Measurements from ENCODE around the gene WAC. TPM values are rescaled to one million over a fixed set of nuclear protein-coding genes. Genes with fewer than 3 reads are reported as not detected.
"Not testable (repeated sequence)": the region's sequence is repeated elsewhere in the genome, so short reads cannot be mapped to it uniquely, and the experiment has no call there.

Gene WAC
- total RNA-seq, 4 donors from 2014 or later, result 66.6 to 102 (median 78.9) TPM

DNA sequence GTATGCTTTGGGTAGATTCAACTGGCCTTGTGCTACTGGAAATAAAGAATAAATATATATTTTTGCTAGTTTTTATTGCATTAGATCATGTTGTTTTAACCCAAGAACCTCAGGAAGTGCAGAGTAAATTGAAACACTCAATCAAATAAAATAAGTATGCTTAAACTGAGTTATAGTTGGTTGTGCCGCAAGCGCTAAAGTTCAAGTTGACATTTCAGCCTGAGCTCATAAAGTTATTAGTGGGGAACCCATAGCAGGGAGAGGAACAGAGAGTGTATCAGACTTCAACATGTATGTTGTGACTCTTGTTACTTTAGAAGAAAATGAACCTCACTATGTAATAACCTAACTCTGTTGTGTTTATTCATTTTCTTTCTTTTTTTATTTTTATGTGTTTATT lies 119.2 kb downstream of the WAC start:
- Histone ChIP-seq H3K27me3 (no peaks in the 10 kb centered on the region), H3K36me3 (no peaks in the 10 kb centered on the region), H3K9me3 (peaks cover 0 to 3% of the 10 kb centered on the region in 2 donors), H3K27ac (no peak overlapping the region), H3K4me1 (peaks cover 0 to 7% (median 0%) of the 10 kb centered on the region in 4 donors), H3K4me3 (no peak overlapping the region)
- WGBS, 2 donors (ENCODE audit: low coverage in 1 of 2), result 36 to 86% methylated on average over 2 of the region's 2 CpGs
- no peak for DNase-seq
- intact Hi-C loops (cut with DNase I; ENCODE audit: low total_unique reads) (no loop called here), in situ Hi-C loops (cut with MboI; ENCODE audit: low pct_ligation_motif_present in 1 of 4, low pct_unique_long_range_greater_than_20kb in 1 of 4, low sequenced_read_pairs in 3 of 4) (loop anchor here in 1 of 4 donors (25.0 kb wide), 1 partner anchor 485 kb away; no protein-coding TSS in a partner anchor)
- no peak for TF ChIP-seq POLR2A (IDR thresholded peaks at IDR 0.05)
- TF ChIP-seq, protein P1, sequence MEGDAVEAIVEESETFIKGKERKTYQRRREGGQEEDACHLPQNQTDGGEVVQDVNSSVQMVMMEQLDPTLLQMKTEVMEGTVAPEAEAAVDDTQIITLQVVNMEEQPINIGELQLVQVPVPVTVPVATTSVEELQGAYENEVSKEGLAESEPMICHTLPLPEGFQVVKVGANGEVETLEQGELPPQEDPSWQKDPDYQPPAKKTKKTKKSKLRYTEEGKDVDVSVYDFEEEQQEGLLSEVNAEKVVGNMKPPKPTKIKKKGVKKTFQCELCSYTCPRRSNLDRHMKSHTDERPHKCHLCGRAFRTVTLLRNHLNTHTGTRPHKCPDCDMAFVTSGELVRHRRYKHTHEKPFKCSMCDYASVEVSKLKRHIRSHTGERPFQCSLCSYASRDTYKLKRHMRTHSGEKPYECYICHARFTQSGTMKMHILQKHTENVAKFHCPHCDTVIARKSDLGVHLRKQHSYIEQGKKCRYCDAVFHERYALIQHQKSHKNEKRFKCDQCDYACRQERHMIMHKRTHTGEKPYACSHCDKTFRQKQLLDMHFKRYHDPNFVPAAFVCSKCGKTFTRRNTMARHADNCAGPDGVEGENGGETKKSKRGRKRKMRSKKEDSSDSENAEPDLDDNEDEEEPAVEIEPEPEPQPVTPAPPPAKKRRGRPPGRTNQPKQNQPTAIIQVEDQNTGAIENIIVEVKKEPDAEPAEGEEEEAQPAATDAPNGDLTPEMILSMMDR (IDR thresholded peaks at IDR 0.05), result no peak
- no peak for TF ChIP-seq EP300 (IDR thresholded peaks at IDR 0.05; ENCODE audit: low read depth)
- TF ChIP-seq POLR2AphosphoS5 (IDR thresholded peaks at IDR 0.05), result no peak

DNA sequence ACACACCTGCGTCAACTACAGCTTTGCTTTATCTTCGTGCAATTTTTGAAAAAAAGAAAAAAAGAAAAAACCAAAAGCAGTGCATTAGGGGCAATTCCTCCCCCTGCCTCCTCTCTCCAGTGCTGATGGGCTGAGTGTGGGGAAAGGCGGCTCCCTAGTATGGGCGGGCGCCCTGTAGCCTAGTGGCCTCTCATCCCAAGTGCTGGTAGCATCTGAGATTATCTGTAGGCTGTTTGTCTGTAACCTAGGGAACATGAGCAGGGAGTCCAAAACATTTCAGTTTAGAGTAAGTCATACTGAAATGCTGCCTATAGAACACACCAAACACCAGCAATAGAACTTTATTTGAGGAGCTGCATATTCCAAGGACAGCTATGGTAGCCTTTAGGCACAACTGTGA lies 119.8 kb downstream of the WAC start:
- WGBS, 2 donors (ENCODE audit: low coverage in 1 of 2), result 88 to 92% methylated on average over 5 of the region's 5 CpGs
- Histone ChIP-seq H3K27me3 (no peaks in the 10 kb centered on the region), H3K27ac (no peak overlapping the region), H3K4me1 (peaks cover 0 to 7% (median 0%) of the 10 kb centered on the region in 4 donors), H3K4me3 (no peak overlapping the region), H3K36me3 (no peaks in the 10 kb centered on the region), H3K9me3 (peaks cover 0 to 3% of the 10 kb centered on the region in 2 donors)
- no peak for TF ChIP-seq POLR2A (IDR thresholded peaks at IDR 0.05)
- TF ChIP-seq, protein P1 (IDR thresholded peaks at IDR 0.05), result no peak
- no peak for TF ChIP-seq EP300 (IDR thresholded peaks at IDR 0.05; ENCODE audit: low read depth)
- no peak for DNase-seq
- intact Hi-C loops (cut with DNase I; ENCODE audit: low total_unique reads), result no loop called here
- in situ Hi-C loops (cut with MboI; ENCODE audit: low pct_ligation_motif_present in 1 of 4, low pct_unique_long_range_greater_than_20kb in 1 of 4, low sequenced_read_pairs in 3 of 4), result loop anchor here in 1 of 4 donors (25.0 kb wide), 1 partner anchor 485 kb away; no protein-coding TSS in a partner anchor

DNA sequence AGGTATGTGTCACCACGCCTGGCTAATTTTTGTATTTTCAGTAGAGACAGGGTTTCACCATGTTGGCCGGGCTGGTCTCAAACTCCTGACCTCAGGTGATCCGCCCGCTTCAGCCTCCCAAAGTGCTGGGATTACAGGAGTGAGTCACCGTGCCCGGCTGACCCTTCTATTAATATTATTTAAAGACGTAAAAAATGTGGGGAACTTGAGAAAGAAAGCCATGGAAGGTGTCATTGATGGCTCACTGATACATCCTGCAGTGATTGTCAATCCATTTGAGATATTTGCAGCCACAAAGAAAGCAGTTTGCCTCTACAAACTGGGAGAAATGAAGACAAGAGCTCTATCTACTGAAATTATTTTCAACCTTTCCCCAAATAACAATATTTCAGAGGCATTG lies 125.9 kb downstream of the WAC start:
- intact Hi-C loops (cut with DNase I; ENCODE audit: low total_unique reads); H3K36me3 ChIP-seq; H3K27ac ChIP-seq; H3K4me1 ChIP-seq; H3K9me3 ChIP-seq; H3K27me3 ChIP-seq; H3K4me3 ChIP-seq; DNase-seq: not testable (repeated sequence)
- in situ Hi-C loops (cut with MboI; ENCODE audit: low pct_ligation_motif_present in 1 of 4, low pct_unique_long_range_greater_than_20kb in 1 of 4, low sequenced_read_pairs in 3 of 4), result loop anchor here in 1 of 4 donors (25.0 kb wide), 1 partner anchor 478 kb away; no protein-coding TSS in a partner anchor
- WGBS, 2 donors (ENCODE audit: low coverage in 1 of 2), result 33 to 83% methylated on average over 1 to 7 of the region's 7 CpGs

DNA sequence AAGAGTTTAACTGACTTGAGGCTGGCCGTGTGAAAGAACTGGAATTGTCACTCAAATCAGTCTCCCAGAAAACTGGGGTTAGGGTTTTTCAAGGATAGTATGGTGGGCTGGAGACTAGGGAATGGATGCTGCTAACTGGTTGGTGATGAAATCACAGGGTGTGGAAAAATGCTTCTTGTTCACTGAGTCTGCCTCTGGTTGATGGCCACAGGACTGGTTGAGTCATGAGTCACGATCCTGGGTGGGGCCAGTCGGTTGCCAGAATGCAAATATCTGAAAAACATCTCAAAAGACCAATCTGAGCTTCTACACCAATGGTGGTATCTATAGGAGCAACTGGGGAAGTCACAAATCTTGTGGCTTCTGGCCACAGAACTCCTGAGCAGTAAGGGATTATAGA lies 128.1 kb downstream of the WAC start:
- Histone ChIP-seq H3K27ac (no peak overlapping the region), H3K27me3 (peaks cover 9% of the 10 kb centered on the region), H3K9me3 (no peaks in the 10 kb centered on the region), H3K4me3 (no peak overlapping the region), H3K36me3 (no peaks in the 10 kb centered on the region), H3K4me1 (peaks cover 0 to 7% (median 2%) of the 10 kb centered on the region in 4 donors)
- TF ChIP-seq EP300 (IDR thresholded peaks at IDR 0.05; ENCODE audit: low read depth) (no peak), POLR2AphosphoS5 (IDR thresholded peaks at IDR 0.05) (no peak), POLR2A (IDR thresholded peaks at IDR 0.05) (no peak)
- TF ChIP-seq, protein P1 (IDR thresholded peaks at IDR 0.05), result no peak
- DNase-seq, result no peak
- 7 to 53% methylated on average over 2 to 3 of the region's 3 CpGs for WGBS, 2 donors (ENCODE audit: low coverage in 1 of 2)
- intact Hi-C loops (cut with DNase I; ENCODE audit: low total_unique reads) (loop anchor here (5.0 kb wide), 1 partner anchor 646 kb away; no protein-coding TSS in a partner anchor), in situ Hi-C loops (cut with MboI; ENCODE audit: low pct_ligation_motif_present in 1 of 4, low pct_unique_long_range_greater_than_20kb in 1 of 4, low sequenced_read_pairs in 3 of 4) (loop anchor here (10.0 to 25.0 kb wide), 3 partner anchors 324 to 644 kb away; no protein-coding TSS in a partner anchor)

Measured in transverse colon (tissue), 4 donors.